Pancreas (tissue), 10 donors: ENCODE measurements around the gene KIF5A. TPM values are rescaled to one million over a fixed set of nuclear protein-coding genes. Genes with fewer than 3 reads are reported as not detected.

Experiments used
- ATAC-seq, 4 donors: fragments of 200-7000 bp; cut with Tn5 transposase; one replicate each; pipeline versions ENCODE4 v1.8.0 to v1.9.1; 2020; ENCODE audit warnings: mild to moderate bottlenecking in 4 of 4, moderate library complexity in 4 of 4
- DNase-seq, 6 donors: peaks; one replicate each; pipeline ENCODE4 v3.0.0-alpha.2; 2020
- FAIRE-seq: peaks from 2 replicates; lab custom pipeline; 2012; peaks lifted over from hg19 to GRCh38; lab: Jason Lieb, UNC
- H3K27ac ChIP-seq, 4 donors: fragments of 200-600 bp; sonication (generic); 1 replicate in 3 of 4; 2 replicates in 1 of 4; pipeline versions ENCODE4 v1.5.0 to v1.8.0; 2020
- H3K27me3 ChIP-seq, 4 donors: fragments of 200-600 bp; one replicate each; pipeline ENCODE4 v1.8.0; 2021
- H3K36me3 ChIP-seq, 3 donors: fragments of 200-600 bp; sonication (generic) in 1 of 3; one replicate each; pipeline versions ENCODE4 v1.5.0 to v1.8.0; 2020 to 2021
- H3K4me1 ChIP-seq, 3 donors: fragments of 200-600 bp; one replicate each; pipeline ENCODE4 v1.8.0; 2021
- H3K4me3 ChIP-seq, 4 donors: fragments of 200-600 bp; sonication (generic) in 2 of 4; one replicate each; pipeline versions ENCODE4 v1.5.0 to v1.8.0; 2020 to 2021
- H3K9me3 ChIP-seq, 4 donors: fragments of 200-600 bp; one replicate each; pipeline ENCODE4 v1.8.0; 2021
- WGBS, 2 donors: extraction: QIAGEN DNeasy Blood & Tissue Kit; methylation state at CpG; one replicate each; pipeline ENCODE4 v1.1.7; 2013; 5-methylcytosine and 5-hydroxymethylcytosine counted together
- intact Hi-C, 3 donors: fragments of 100-400 bp; cut with DNase I; formaldehyde crosslinking; loops; one replicate each; pipeline versions ENCODE4 v1.11.1 to v1.14.2; 2022
- polyA plus RNA-seq, 2 donors: library from polyadenylated mRNA; stranded (reverse); fragments of 200-250 nt; gene quantifications; one replicate each; pipeline ENCODE4 v1.2.3, GENCODE V29; 2013
- total RNA-seq, 6 donors: library from RNA; stranded (reverse); fragmentation: NEBNext Ultra II Directional in 4 of 6; extraction: Animal tissue kit (Norgen Biotek cat#: 25700) in 4 of 6; gene quantifications; one replicate each; pipeline versions ENCODE4 v1.2.1 to v1.2.4, GENCODE V29; 2021 to 2023
- TF ChIP-seq, protein P1 (sequence below), 4 donors: fragments of 200-600 bp; sonication (generic) in 3 of 4; IDR thresholded peaks; one replicate each; pipeline versions ENCODE4 v1.5.0 to v1.8.0; 2021; ENCODE audit warnings: antibody characterized with exemption in 4 of 4
- donor health status: healthy with polysubstance abuse.
- donor health status: DM: no; HTN: no; CAD: no; lungs with moderate emphysema.
- donor health status: DM: no; HTN: no; CAD: no.
- donor health status: control.
- donor health status: control.
- donor health status: Bipolar disorder and iron deficiency.
- donor health status: DM: yes; HTN: yes; CAD: no.
- donor health status: DM: no; HTN: no; CAD: no.
- donor health status: DM: no; HTN: no; CAD: no.
- donor health status: DM: yes; HTN: yes; CAD: no.

Gene KIF5A
- total and polyA plus RNA-seq, 8 donors: 0.25 to 2.9 (median 0.68) TPM

- DNase-seq: no peak
- Histone ChIP-seq H3K9me3 (no peaks in the 10 kb centered on the region), H3K4me3 (no peak overlapping the region), H3K27me3 (no peaks in the 10 kb centered on the region), H3K27ac (no peak overlapping the region), H3K36me3 (no peaks in the 10 kb centered on the region), H3K4me1 (no peaks in the 10 kb centered on the region)
- no peak for FAIRE-seq
- TF ChIP-seq, protein P1, sequence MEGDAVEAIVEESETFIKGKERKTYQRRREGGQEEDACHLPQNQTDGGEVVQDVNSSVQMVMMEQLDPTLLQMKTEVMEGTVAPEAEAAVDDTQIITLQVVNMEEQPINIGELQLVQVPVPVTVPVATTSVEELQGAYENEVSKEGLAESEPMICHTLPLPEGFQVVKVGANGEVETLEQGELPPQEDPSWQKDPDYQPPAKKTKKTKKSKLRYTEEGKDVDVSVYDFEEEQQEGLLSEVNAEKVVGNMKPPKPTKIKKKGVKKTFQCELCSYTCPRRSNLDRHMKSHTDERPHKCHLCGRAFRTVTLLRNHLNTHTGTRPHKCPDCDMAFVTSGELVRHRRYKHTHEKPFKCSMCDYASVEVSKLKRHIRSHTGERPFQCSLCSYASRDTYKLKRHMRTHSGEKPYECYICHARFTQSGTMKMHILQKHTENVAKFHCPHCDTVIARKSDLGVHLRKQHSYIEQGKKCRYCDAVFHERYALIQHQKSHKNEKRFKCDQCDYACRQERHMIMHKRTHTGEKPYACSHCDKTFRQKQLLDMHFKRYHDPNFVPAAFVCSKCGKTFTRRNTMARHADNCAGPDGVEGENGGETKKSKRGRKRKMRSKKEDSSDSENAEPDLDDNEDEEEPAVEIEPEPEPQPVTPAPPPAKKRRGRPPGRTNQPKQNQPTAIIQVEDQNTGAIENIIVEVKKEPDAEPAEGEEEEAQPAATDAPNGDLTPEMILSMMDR (IDR thresholded peaks at IDR 0.05): no peak
- 86 to 87% methylated on average over 9 to 10 of the region's 10 CpGs for WGBS, 2 donors
- intact Hi-C loops: no loop called here
- ATAC-seq: no peak
Measured at GRCh38 chr12:57613427-57614109, 63.7 kb downstream of the KIF5A start.

GRCh38 chr12:57614178-57614947 is 64.5 kb downstream of the KIF5A start:
- TF ChIP-seq, protein P1 (IDR thresholded peaks at IDR 0.05): no peak
- H3K4me1 ChIP-seq: no peaks in the 10 kb centered on the region
- no peak overlapping the region for H3K27ac ChIP-seq
- intact Hi-C loops: no loop called here
- no peak for ATAC-seq
- DNase-seq: no peak
- H3K9me3 ChIP-seq: no peaks in the 10 kb centered on the region
- no peaks in the 10 kb centered on the region for H3K27me3 ChIP-seq
- WGBS, 2 donors: 58 to 69% methylated on average over 14 of the region's 14 CpGs
- H3K4me3 ChIP-seq: no peak overlapping the region
- H3K36me3 ChIP-seq: no peaks in the 10 kb centered on the region
- no peak for FAIRE-seq

DNA sequence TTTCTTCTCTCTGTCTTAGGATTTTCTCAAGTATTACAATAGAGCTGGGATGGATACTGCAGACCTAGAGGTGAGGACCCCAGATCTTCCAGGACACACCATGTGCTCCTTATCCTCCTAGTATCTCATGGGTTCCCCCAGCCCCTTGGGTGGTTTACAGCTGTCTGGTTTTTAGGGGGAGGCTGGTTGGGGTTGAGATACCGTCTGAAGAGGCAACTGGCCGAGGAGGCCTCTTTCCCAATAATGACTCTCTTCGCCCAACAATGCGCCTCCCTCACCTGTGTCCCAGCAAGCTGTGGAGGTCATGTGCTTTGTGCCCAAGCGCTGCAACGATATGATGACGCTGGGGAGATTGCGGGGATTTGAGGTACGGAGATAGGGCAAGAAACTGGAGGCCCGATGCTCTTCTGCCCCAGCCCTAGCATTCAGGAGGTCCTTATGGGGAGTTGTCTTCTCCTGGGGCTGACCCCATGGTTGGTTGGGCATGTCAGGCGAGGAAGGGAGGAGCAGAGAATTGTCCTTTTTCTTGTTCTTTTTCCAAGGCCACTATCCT is 65.2 kb downstream of the KIF5A start:
- Histone ChIP-seq H3K27ac (no peak overlapping the region), H3K4me1 (no peaks in the 10 kb centered on the region), H3K27me3 (peaks cover 0 to 3% (median 0%) of the 10 kb centered on the region in 4 donors), H3K4me3 (no peak overlapping the region), H3K9me3 (no peaks in the 10 kb centered on the region), H3K36me3 (no peaks in the 10 kb centered on the region)
- no peak for ATAC-seq
- FAIRE-seq: no peak
- TF ChIP-seq, protein P1 (IDR thresholded peaks at IDR 0.05): no peak
- DNase-seq: no peak
- WGBS, 2 donors: 84% methylated on average over 11 of the region's 11 CpGs
- intact Hi-C loops: no loop called here

DNA sequence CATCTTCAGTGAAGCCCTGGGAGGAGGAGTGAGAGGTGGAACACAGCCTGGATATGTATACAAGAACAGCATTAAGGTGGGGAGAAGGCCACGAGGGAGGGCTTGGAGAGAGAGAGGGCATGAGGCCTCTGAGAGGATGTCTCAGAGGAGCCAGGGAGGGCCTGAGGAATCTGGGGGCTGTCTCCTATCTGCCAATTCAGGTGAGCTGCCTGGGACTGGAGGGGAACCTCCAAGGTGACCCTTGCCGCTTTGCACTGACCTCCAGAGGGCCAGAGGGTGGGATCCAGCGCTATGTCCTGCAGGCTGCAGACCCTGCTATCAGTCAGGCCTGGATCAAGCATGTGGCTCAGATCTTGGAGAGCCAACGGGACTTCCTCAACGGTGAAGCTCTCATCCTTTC is 65.8 kb downstream of the KIF5A start:
- Histone ChIP-seq H3K27me3 (peaks cover 0 to 9% (median 2%) of the 10 kb centered on the region in 4 donors), H3K27ac (no peak overlapping the region), H3K9me3 (no peaks in the 10 kb centered on the region), H3K4me3 (no peak overlapping the region), H3K4me1 (no peaks in the 10 kb centered on the region), H3K36me3 (no peaks in the 10 kb centered on the region)
- DNase-seq (no peak), ATAC-seq (no peak), FAIRE-seq (no peak)
- intact Hi-C loops: no loop called here
- TF ChIP-seq, protein P1 (IDR thresholded peaks at IDR 0.05): no peak
- 83 to 85% methylated on average over 5 of the region's 5 CpGs for WGBS, 2 donors
